Thymus (tissue), 11 donors: Measurements from ENCODE around the gene FAR2. TPM values are rescaled to one million over a fixed set of nuclear protein-coding genes. Genes with fewer than 3 reads are reported as not detected.
"Not testable (repeated sequence)": the region's sequence is repeated elsewhere in the genome, so short reads cannot be mapped to it uniquely, and the experiment has no call there.

Experiments
- DNase-seq, 9 donors: peaks; one replicate each; pipeline ENCODE4 v3.0.0-alpha.2; 2013; ENCODE audit warnings: low spot score in 9 of 9, low read depth in 6 of 9, missing footprints in 1 of 9
- H3K27ac ChIP-seq, 2 donors: one replicate each; pipeline ENCODE4 v1.5.1; 2013; ENCODE audit warnings: control low read depth in 1 of 2, low read depth in 1 of 2, low read length in 1 of 2, mild to moderate bottlenecking in 1 of 2, moderate library complexity in 1 of 2
- H3K27me3 ChIP-seq, 2 donors: one replicate each; pipeline ENCODE4 v1.5.1; 2013; ENCODE audit warnings: low read length in 1 of 2; ENCODE audit not compliant: control insufficient read depth in 2 of 2, insufficient read depth in 1 of 2
- H3K36me3 ChIP-seq, 2 donors: one replicate each; pipeline ENCODE4 v1.5.1; 2013; ENCODE audit warnings: low read length in 1 of 2, mild to moderate bottlenecking in 1 of 2, moderate library complexity in 1 of 2; ENCODE audit not compliant: control insufficient read depth in 2 of 2, insufficient read depth in 2 of 2
- H3K4me1 ChIP-seq, 2 donors: one replicate each; pipeline ENCODE4 v1.5.1; 2013; ENCODE audit warnings: low read length in 2 of 2; ENCODE audit not compliant: control insufficient read depth in 2 of 2, insufficient read depth in 2 of 2
- H3K4me3 ChIP-seq, 2 donors: one replicate each; pipeline ENCODE4 v1.5.1; 2013; ENCODE audit warnings: low read length in 2 of 2, control low read depth in 1 of 2, mild to moderate bottlenecking in 1 of 2
- H3K9me3 ChIP-seq, 2 donors: one replicate each; pipeline ENCODE4 v1.5.1; 2013; ENCODE audit warnings: low read length in 1 of 2, mild to moderate bottlenecking in 1 of 2; ENCODE audit not compliant: control insufficient read depth in 2 of 2, insufficient read depth in 1 of 2
- WGBS: extraction: QIAGEN DNeasy Blood & Tissue Kit; methylation state at CpG from one replicate; pipeline ENCODE4 v1.1.7; 2013; 5-methylcytosine and 5-hydroxymethylcytosine counted together
- polyA plus RNA-seq: library from polyadenylated mRNA; stranded (reverse); fragments of 200-250 nt; gene quantifications from one replicate; pipeline ENCODE4 v1.2.3, GENCODE V29; 2013
- total RNA-seq: library from RNA; stranded (reverse); fragments of 120-200 nt; gene quantifications from one replicate; pipeline ENCODE4 v1.2.4, GENCODE V29; 2013
- donor health status: healthy.

FAR2 gene
- total and polyA plus RNA-seq, 2 donors: 5.3 to 11.6 TPM

DNA sequence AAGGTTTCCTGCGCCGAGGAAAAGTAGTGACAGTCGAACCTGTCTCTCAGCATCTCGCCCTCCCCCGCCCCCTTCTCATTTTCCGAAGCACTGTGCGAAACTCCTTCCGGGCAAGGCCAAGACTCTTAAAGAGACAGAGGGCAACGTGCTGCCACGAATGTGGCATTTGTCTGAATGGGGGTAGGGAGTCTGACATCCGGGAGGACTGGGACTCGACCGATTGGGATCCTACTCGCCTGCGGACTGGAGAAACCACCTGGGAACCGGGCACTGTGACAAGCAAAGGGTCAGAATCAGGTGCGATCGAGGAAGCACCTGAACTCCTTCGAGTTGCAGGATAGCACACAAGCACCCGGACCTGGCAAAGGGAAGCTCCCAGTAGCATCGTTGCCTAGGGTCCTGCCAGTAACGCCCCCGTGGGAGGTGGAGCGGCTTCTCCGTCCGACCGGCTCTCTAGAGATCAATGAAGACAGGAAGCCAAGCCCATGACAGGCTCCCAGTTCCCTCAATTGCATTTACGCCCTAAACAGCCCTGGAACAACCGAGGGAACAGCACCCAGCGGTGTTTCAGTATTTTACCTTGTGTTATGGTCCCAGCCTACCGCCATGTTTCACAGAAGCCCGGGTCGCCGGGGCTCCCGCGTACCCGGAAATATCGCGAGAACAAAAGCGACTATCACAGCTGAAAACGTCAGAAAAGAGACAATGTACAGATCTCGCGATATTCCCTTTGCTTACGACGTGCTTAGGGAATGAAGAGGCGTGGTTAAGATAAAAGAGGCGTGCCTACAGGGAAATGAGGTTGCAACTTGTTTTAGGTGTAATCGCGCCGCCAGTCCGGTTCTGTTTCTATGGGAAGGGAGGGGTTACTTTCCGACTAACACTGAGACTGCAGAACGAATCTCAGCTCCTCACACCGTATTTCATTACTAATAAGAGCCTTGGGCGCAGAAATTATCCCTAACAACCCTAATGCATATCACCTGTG is 231.8 kb downstream of the FAR2 start, which contains the start of gene ERGIC2:
ERGIC2 (minus strand) TSS at position 637 of the 988 bp plus-strand sequence. CDS start 9,539 bp downstream, outside the sequence.
- Histone ChIP-seq H3K27ac (peak within 1 kb of the TSS; percentile 98 to 99), H3K4me3 (peak within 1 kb of the TSS; percentile 98 to 99)

DNA sequence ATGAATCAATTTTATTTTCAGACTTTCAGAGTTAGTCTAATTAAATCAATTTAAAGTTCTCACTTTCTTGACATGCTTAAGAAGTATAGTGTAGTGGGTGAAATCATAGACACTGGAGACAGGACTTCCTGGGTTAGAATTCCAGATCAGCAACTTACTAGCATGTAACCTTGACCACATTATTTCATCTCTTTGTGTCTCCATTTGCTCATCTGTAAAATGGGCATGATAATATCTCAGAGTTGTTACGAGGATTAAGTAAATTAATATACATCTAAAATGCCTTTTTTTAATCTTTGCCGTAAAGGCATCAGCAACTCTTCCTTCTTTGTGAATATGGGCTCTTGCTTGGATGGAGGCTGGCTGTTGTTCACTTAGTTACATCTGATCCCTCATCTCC is 233.2 kb downstream of the FAR2 start:
- no peak for DNase-seq
- WGBS: over 99% methylated on average over 2 of the region's 2 CpGs

More for the DNA sequence above, 231.8 kb downstream of the FAR2 start, which contains the start of gene ERGIC2:
- WGBS: under 1% methylated on average over 55 of the region's 55 CpGs
- peak; percentile 93 to 100 (median 98) for DNase-seq
- Histone ChIP-seq H3K9me3 (no peaks in the 10 kb centered on the region), H3K27me3 (no peaks in the 10 kb centered on the region), H3K4me1 (peaks cover 4 to 6% of the 10 kb centered on the region in 2 donors), H3K36me3 (peaks cover 3 to 14% of the 10 kb centered on the region in 2 donors)

DNA sequence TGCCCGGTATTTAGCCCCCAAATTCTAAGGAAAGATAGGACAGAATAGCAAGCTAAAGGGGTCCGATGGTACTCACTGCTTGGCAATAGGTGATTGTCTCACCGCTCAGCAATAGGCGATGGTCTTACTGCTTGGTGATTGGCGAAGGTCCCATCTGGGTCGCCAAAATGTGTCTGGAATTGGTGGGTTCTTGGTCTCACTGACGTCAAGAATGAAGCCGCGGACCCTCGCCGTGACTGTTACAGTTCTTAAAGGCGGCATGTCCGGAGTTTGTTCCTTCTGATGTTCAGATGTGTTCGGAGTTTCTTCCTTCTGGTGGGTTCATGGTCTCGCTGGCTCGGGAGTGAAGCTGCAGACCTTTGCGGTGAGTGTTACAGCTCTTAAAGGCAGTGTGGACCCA is 236.1 kb downstream of the FAR2 start:
- not testable (repeated sequence) for DNase-seq, H3K4me1 ChIP-seq, H3K27ac ChIP-seq, H3K27me3 ChIP-seq, H3K9me3 ChIP-seq, H3K4me3 ChIP-seq, H3K36me3 ChIP-seq
- WGBS: 97% methylated on average over 17 of the region's 17 CpGs

More for the DNA sequence above, 233.2 kb downstream of the FAR2 start:
- Histone ChIP-seq H3K9me3 (no peaks in the 10 kb centered on the region), H3K4me3 (no peak overlapping the region), H3K27me3 (no peaks in the 10 kb centered on the region), H3K4me1 (peaks cover 3 to 4% of the 10 kb centered on the region in 2 donors), H3K36me3 (peaks cover 3 to 7% of the 10 kb centered on the region in 2 donors), H3K27ac (no peak overlapping the region)

Other genes starting within 250 kb of the FAR2 start
- gene ERGIC2, start 231.9 kb downstream of the FAR2 start, total RNA-seq: 69.0 TPM
- 53.8 TPM for gene ERGIC2, start 231.9 kb downstream of the FAR2 start, polyA plus RNA-seq